Ovary (tissue), 9 donors: ENCODE data around the gene WDR91. TPM values are rescaled to one million over a fixed set of nuclear protein-coding genes. Genes with fewer than 3 reads are reported as not detected.
"Not testable (repeated sequence)": the region's sequence is repeated elsewhere in the genome, so short reads cannot be mapped to it uniquely, and the experiment has no call there.

Experiments used
- DNase-seq, 5 donors: peaks; one replicate each; pipeline ENCODE4 v3.0.0-alpha.2; 2019 to 2020
- H3K27ac ChIP-seq, 2 donors: fragments of 200-600 bp; one replicate each; pipeline versions ENCODE4 v1.5.1 to v1.8.0; 2019 to 2022
- H3K27me3 ChIP-seq: fragments of 200-600 bp; one replicate; pipeline ENCODE4 v1.8.0; 2022
- H3K36me3 ChIP-seq: fragments of 200-600 bp; sonication (generic); one replicate; pipeline ENCODE4 v1.5.1; 2019
- H3K4me1 ChIP-seq: one replicate; pipeline ENCODE4 v1.8.1; 2013; ENCODE audit warnings: mild to moderate bottlenecking, moderate library complexity; ENCODE audit not compliant: insufficient read depth
- H3K4me3 ChIP-seq: fragments of 200-600 bp; sonication (generic); one replicate; pipeline ENCODE4 v1.5.1; 2017
- H3K9me3 ChIP-seq, 2 donors: fragments of 200-600 bp in 1 of 2; sonication (generic) in 1 of 2; one replicate each; pipeline versions ENCODE4 v1.5.1 to v1.8.1; 2013 to 2019; ENCODE audit warnings: mild to moderate bottlenecking in 1 of 2, moderate library complexity in 1 of 2
- CTCF ChIP-seq, 3 donors: fragments of 450-650 bp in 2 of 3; fragments of 200-600 bp in 1 of 3; IDR thresholded peaks; one replicate each; pipeline versions ENCODE4 v1.5.1 to v1.8.0; 2016 to 2022; ENCODE audit warnings: antibody characterized with exemption in 3 of 3, mild to moderate bottlenecking in 1 of 3
- EP300 ChIP-seq: sonication (generic); formaldehyde crosslinking; IDR thresholded peaks from one replicate; pipeline ENCODE4 v1.6.1; 2017; ENCODE audit warnings: antibody characterized with exemption
- POLR2A ChIP-seq: fragments of 450-650 bp; IDR thresholded peaks from one replicate; pipeline ENCODE4 v1.6.1; 2017; ENCODE audit warnings: antibody characterized with exemption, mild to moderate bottlenecking, moderate library complexity
- WGBS, 3 donors: extraction: QIAGEN DNeasy Blood & Tissue Kit in 1 of 3; methylation state at CpG; one replicate each; pipeline versions ENCODE4 v1.1.5 to v1.1.7; 2013 to 2017; 5-methylcytosine and 5-hydroxymethylcytosine counted together
- intact Hi-C, 4 donors: fragments of 100-400 bp; cut with DNase I; formaldehyde crosslinking; loops; one replicate each; pipeline versions ENCODE4 v1.11.0 to v1.15.1; 2022 to 2023
- polyA plus RNA-seq, 2 donors: library from polyadenylated mRNA; stranded (reverse); fragments of 200-250 nt in 1 of 2; fragments of 350-450 nt in 1 of 2; fragmentation: Illumina TruSeq in 1 of 2; extraction: RNeasy Lipid Tissue Mini Kit (QIAGEN cat#74804) in 1 of 2; gene quantifications; one replicate each; pipeline ENCODE4 v1.2.3, GENCODE V29; 2013 to 2014
- total RNA-seq, 7 donors: library from RNA; depleted of rRNA in 2 of 7; stranded (reverse); fragments of >200 nt in 2 of 7; fragmentation: NEBNext Ultra II Directional in 3 of 7; extraction: Animal tissue kit (Norgen Biotek cat#: 25700) in 3 of 7; gene quantifications; one replicate each; pipeline versions ENCODE4 v1.1.0 to v1.2.4, GENCODE V29; 2016 to 2023
- donor health status: DM: no; HTN: no; CAD: no; lungs with moderate emphysema.
- donor health status: DM: no; HTN: no; CAD: no.
- donor health status: Bipolar disorder and iron deficiency.
- donor health status: DM: yes; HTN: yes; CAD: no.
- donor health status: DM: no; HTN: no; CAD: no.
- donor health status: DM: yes; HTN: yes; CAD: no.

The WDR91 gene
- total and polyA plus RNA-seq, 9 donors = 12.6 to 56.3 (median 32.2) TPM

- Histone ChIP-seq H3K4me3 (no peak overlapping the region), H3K9me3 (no peaks in the 10 kb centered on the region), H3K27me3 (no peaks in the 10 kb centered on the region), H3K27ac (no peak overlapping the region), H3K36me3 (no peaks in the 10 kb centered on the region), H3K4me1 (no peaks in the 10 kb centered on the region)
- TF ChIP-seq POLR2A = no peak
- no peak for TF ChIP-seq CTCF (IDR thresholded peaks at IDR 0.05)
- TF ChIP-seq EP300 = no peak
- DNase-seq = no peak
- 93 to 97% (median 94%) methylated on average over 5 of the region's 5 CpGs for WGBS, 3 donors
- intact Hi-C loops = no loop called here
Measured at GRCh38 chr7:135235841-135236240, 24.5 kb upstream of the WDR91 start.

- no peaks in the 10 kb centered on the region for H3K27me3 ChIP-seq
- no peak overlapping the region for H3K27ac ChIP-seq
- H3K4me3 ChIP-seq = no peak overlapping the region
- intact Hi-C loops = no loop called here
- H3K4me1 ChIP-seq = no peaks in the 10 kb centered on the region
- no peaks in the 10 kb centered on the region for H3K36me3 ChIP-seq
- H3K9me3 ChIP-seq = no peaks in the 10 kb centered on the region
- no peak for DNase-seq
- TF ChIP-seq POLR2A (no peak), EP300 (no peak), CTCF (IDR thresholded peaks at IDR 0.05) (no peak)
- WGBS, 3 donors = 43 to 65% (median 56%) methylated on average over 4 of the region's 4 CpGs
Measured at GRCh38 chr7:135234727-135235126, 23.4 kb upstream of the WDR91 start.

- intact Hi-C loops, H3K27ac ChIP-seq, H3K9me3 ChIP-seq, H3K36me3 ChIP-seq, H3K4me3 ChIP-seq, H3K27me3 ChIP-seq, H3K4me1 ChIP-seq, DNase-seq: not testable (repeated sequence)
- WGBS, 3 donors = 82 to 91% (median 86%) methylated on average over 14 of the region's 14 CpGs
Measured at GRCh38 chr7:135234095-135234494, 22.8 kb upstream of the WDR91 start.

GRCh38 chr7:135233570-135233969, 22.2 kb upstream of the WDR91 start, which contains the start of gene STRA8:
TSS of gene STRA8 (plus strand) at chr7:135233838. CDS start at chr7:135240525, 6,687 bp downstream.
- Histone ChIP-seq H3K27ac (no peak within 1 kb of the TSS), H3K9me3 (no peaks in the 10 kb centered on the region), H3K4me1 (no peaks in the 10 kb centered on the region), H3K36me3 (no peaks in the 10 kb centered on the region), H3K4me3 (no peak within 1 kb of the TSS), H3K27me3 (no peaks in the 10 kb centered on the region)
- DNase-seq = no peak
- TF ChIP-seq CTCF (IDR thresholded peaks at IDR 0.05) (no peak), EP300 (no peak), POLR2A (no peak)
- WGBS, 3 donors = 93 to 95% (median 94%) methylated on average over 28 of the region's 28 CpGs
- intact Hi-C loops = no loop called here

GRCh38 chr7:135232720-135233119, 21.4 kb upstream of the WDR91 start:
- H3K27ac ChIP-seq = no peak overlapping the region
- H3K4me1 ChIP-seq = no peaks in the 10 kb centered on the region
- H3K36me3 ChIP-seq = no peaks in the 10 kb centered on the region
- 87 to 92% (median 90%) methylated on average over 13 of the region's 13 CpGs for WGBS, 3 donors
- H3K4me3 ChIP-seq = no peak overlapping the region
- no peak for TF ChIP-seq POLR2A
- TF ChIP-seq EP300 = no peak
- no peak for TF ChIP-seq CTCF (IDR thresholded peaks at IDR 0.05)
- intact Hi-C loops = no loop called here
- no peaks in the 10 kb centered on the region for H3K9me3 ChIP-seq
- H3K27me3 ChIP-seq = no peaks in the 10 kb centered on the region
- DNase-seq = no peak
